Uterus (tissue), 4 donors: Measurements from ENCODE around the gene MNS1. TPM values are rescaled to one million over a fixed set of nuclear protein-coding genes. Genes with fewer than 3 reads are reported as not detected.
"Not testable (repeated sequence)": the region's sequence is repeated elsewhere in the genome, so short reads cannot be mapped to it uniquely, and the experiment has no call there.

Experiments
- DNase-seq, 2 donors: peaks; one replicate each; pipeline ENCODE4 v3.0.0-alpha.2; 2019 to 2020
- H3K27ac ChIP-seq, 2 donors: fragments of 200-600 bp; sonication (generic); 1 replicate in 1 of 2; 2 replicates in 1 of 2; pipeline ENCODE4 v1.5.1; 2016 to 2018
- H3K27me3 ChIP-seq, 2 donors: fragments of 200-600 bp; sonication (generic); one replicate each; pipeline ENCODE4 v1.5.1; 2018 to 2019; ENCODE audit warnings: control low read depth in 1 of 2
- H3K36me3 ChIP-seq, 2 donors: fragments of 200-600 bp; sonication (generic); one replicate each; pipeline ENCODE4 v1.5.1; 2019; ENCODE audit warnings: control low read depth in 1 of 2
- H3K4me1 ChIP-seq, 2 donors: fragments of 200-600 bp; sonication (generic); one replicate each; pipeline ENCODE4 v1.5.1; 2018 to 2019; ENCODE audit warnings: control low read depth in 1 of 2
- H3K4me3 ChIP-seq, 2 donors: fragments of 200-600 bp; sonication (generic); 1 replicate in 1 of 2; 2 replicates in 1 of 2; pipeline ENCODE4 v1.5.1; 2018 to 2019; ENCODE audit warnings: mild to moderate bottlenecking in 1 of 2
- H3K9me3 ChIP-seq, 2 donors: fragments of 200-600 bp; sonication (generic); one replicate each; pipeline ENCODE4 v1.5.1; 2019; ENCODE audit warnings: control low read depth in 1 of 2
- POLR2A ChIP-seq, 2 donors: fragments of 450-650 bp; IDR thresholded peaks; one replicate each; pipeline ENCODE4 v1.6.1; 2016; ENCODE audit warnings: antibody characterized with exemption in 2 of 2, mild to moderate bottlenecking in 1 of 2, moderate library complexity in 1 of 2
- intact Hi-C: fragments of 100-400 bp; cut with DNase I; formaldehyde crosslinking; loops from one replicate; pipeline ENCODE4 v1.15.1; 2023; ENCODE audit warnings: low total_unique reads
- total RNA-seq, 4 donors: library from RNA; depleted of rRNA in 3 of 4; stranded (reverse); fragments of >200 nt in 3 of 4; gene quantifications; one replicate each; pipeline versions ENCODE4 v1.1.0 to v1.2.4, GENCODE V29; 2014 to 2023
- TF ChIP-seq, protein P1 (sequence below), 4 experiments: fragments of 200-600 bp in 2 of 4; fragments of 450-650 bp in 2 of 4; sonication (generic) in 2 of 4; IDR thresholded peaks; one replicate each; pipeline ENCODE4 v1.5.1; 2016 to 2019; ENCODE audit warnings: antibody characterized with exemption in 4 of 4, mild to moderate bottlenecking in 2 of 4, moderate library complexity in 1 of 4
- donor health status: DM: yes; HTN: yes; CAD: no.

The MNS1 gene
- total RNA-seq, 4 donors from 2014 or later, result 2.3 to 6.7 (median 4.6) TPM; not detected in 1

DNA sequence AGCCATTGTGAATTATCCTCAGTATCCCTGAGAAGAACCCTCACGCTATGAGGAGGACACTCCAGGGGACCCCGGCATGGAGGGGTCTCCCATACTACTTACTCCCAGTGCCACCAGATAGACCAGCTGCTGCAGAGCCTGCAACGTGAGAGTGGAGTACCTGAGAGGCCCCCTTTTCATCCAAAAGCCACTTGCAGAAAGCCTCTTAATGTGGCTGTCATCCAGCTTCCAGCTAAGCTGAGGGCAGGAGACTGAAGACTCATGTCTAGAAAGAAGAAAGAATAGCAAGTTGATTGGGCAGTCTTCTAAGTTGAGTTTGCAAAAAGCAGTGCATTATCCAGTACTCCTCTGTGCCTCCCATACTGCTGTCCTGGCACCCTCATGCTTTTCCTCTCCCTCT is 27.3 kb upstream of the MNS1 start:
- no peak for DNase-seq
- H3K9me3 ChIP-seq, result no peaks in the 10 kb centered on the region
- intact Hi-C loops, result loop anchor here (10.0 kb wide), 2 partner anchors 383 to 1033 kb away; no protein-coding TSS in a partner anchor
- no peak overlapping the region for H3K27ac ChIP-seq
- TF ChIP-seq, protein P1, sequence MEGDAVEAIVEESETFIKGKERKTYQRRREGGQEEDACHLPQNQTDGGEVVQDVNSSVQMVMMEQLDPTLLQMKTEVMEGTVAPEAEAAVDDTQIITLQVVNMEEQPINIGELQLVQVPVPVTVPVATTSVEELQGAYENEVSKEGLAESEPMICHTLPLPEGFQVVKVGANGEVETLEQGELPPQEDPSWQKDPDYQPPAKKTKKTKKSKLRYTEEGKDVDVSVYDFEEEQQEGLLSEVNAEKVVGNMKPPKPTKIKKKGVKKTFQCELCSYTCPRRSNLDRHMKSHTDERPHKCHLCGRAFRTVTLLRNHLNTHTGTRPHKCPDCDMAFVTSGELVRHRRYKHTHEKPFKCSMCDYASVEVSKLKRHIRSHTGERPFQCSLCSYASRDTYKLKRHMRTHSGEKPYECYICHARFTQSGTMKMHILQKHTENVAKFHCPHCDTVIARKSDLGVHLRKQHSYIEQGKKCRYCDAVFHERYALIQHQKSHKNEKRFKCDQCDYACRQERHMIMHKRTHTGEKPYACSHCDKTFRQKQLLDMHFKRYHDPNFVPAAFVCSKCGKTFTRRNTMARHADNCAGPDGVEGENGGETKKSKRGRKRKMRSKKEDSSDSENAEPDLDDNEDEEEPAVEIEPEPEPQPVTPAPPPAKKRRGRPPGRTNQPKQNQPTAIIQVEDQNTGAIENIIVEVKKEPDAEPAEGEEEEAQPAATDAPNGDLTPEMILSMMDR (IDR thresholded peaks at IDR 0.05), result no peak
- TF ChIP-seq POLR2A (IDR thresholded peaks at IDR 0.05), result no peak
- H3K4me1 ChIP-seq, result no peaks in the 10 kb centered on the region
- no peak overlapping the region for H3K4me3 ChIP-seq
- no peaks in the 10 kb centered on the region for H3K36me3 ChIP-seq
- no peaks in the 10 kb centered on the region for H3K27me3 ChIP-seq

DNA sequence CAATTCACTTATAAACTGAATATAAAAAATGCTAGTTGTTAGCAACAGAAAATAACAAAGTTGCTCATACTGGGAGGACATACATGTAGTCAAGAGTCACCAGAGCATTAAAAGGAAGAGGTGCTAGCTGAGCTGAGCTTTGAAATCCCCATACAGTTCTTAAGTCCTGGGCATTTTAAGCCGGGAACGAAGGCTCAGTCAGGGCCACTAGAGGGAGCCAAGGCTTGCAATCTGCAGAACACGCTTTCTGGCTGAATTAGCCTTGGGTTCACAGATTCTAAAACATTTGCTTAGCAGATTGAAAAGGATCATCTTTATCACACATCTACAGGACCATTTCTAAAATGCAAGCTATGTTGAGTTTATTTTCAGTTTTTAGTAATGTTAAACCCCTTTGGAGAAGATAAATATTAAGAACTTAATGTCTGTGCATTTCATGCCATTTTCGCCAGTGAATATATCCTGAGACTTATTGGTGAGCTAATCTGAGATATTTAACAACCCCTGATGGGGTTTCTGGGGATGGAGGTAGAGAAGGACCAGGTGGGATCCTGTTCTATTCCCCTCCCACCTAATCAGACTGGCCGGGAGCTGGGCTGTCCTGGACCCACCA is 26.3 kb upstream of the MNS1 start:
- no peak overlapping the region for H3K4me3 ChIP-seq
- no peaks in the 10 kb centered on the region for H3K36me3 ChIP-seq
- no peaks in the 10 kb centered on the region for H3K9me3 ChIP-seq
- no peaks in the 10 kb centered on the region for H3K4me1 ChIP-seq
- H3K27me3 ChIP-seq, result no peaks in the 10 kb centered on the region
- peak; percentile 62 to 63 for DNase-seq
- intact Hi-C loops, result loop anchor here (10.0 kb wide), 2 partner anchors 384 to 1034 kb away; no protein-coding TSS in a partner anchor
- TF ChIP-seq, protein P1 (IDR thresholded peaks at IDR 0.05), result peak; percentile 68 to 82 (median 68)
- no peak for TF ChIP-seq POLR2A (IDR thresholded peaks at IDR 0.05)
- no peak overlapping the region for H3K27ac ChIP-seq

DNA sequence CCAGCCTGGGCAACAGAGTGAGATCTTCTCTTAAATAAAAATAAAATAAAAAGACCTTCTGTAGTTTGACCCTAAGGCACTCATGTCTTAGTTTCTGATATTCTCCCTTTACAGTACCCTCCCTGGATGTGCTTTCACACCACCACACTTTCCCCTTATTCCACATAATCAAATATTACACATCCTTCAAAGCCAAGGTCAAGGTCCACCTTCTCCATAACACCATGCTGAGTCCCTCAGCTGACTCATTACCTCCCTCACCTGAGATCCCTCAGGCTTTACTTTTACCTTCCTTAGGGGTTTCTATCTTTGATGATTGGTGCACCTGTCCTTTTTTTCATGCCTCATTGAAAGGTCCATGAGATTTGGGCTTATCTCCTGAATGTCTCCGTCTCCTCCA is 25.5 kb upstream of the MNS1 start:
- TF ChIP-seq, protein P1 (IDR thresholded peaks at IDR 0.05), result no peak
- TF ChIP-seq POLR2A (IDR thresholded peaks at IDR 0.05), result no peak
- intact Hi-C loops, result loop anchor here (10.0 kb wide), 2 partner anchors 384 to 1034 kb away; no protein-coding TSS in a partner anchor

DNA sequence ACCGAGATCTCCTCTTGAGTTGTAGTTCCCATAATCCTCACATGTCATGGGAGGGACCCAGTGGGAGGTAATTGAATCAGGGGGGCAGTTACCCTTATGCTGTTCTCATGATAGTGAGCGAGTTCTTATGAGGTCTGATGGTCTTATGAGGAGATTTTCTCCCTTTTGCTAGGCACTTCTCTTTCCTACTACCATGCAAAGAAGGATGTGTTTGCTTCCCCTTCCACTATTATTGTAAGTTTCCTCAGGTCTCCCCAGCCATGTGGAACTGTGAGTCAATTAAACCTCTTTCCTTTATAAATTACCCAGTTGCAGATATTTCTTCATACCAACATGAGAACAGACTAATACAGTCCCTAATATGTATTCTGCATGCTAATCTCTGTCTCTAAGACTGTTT is 21.3 kb upstream of the MNS1 start:
- H3K4me3 ChIP-seq, H3K9me3 ChIP-seq, H3K27me3 ChIP-seq, intact Hi-C loops, H3K4me1 ChIP-seq, H3K36me3 ChIP-seq, DNase-seq, H3K27ac ChIP-seq: not testable (repeated sequence)

More for the DNA sequence above, 25.5 kb upstream of the MNS1 start:
- H3K4me3 ChIP-seq, result no peak overlapping the region
- no peak for DNase-seq
- no peaks in the 10 kb centered on the region for H3K27me3 ChIP-seq
- H3K4me1 ChIP-seq, result no peaks in the 10 kb centered on the region
- H3K36me3 ChIP-seq, result no peaks in the 10 kb centered on the region
- no peaks in the 10 kb centered on the region for H3K9me3 ChIP-seq
- no peak overlapping the region for H3K27ac ChIP-seq

DNA sequence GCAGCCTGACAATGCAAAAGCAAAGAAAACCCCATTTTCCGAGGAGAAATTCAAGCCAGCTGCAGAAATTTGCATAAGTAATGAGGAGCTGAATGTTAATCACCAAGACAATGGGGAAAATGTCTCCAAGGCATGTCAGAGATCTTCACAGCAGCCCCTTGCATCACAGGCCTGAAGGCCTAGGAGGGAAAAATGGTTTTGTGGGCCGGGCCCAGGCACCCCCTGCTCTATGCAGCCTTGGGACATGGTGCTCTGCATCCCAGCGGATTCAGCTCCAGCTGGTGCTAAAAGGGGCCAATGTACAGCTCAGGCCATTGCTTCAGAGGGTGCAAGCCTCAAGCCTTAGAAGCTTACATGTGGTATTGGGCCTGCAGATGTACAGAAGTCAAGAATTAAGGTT is 20.5 kb upstream of the MNS1 start:
- intact Hi-C loops, H3K36me3 ChIP-seq, DNase-seq, H3K9me3 ChIP-seq, H3K4me3 ChIP-seq, H3K27me3 ChIP-seq, H3K4me1 ChIP-seq, H3K27ac ChIP-seq: not testable (repeated sequence)

DNA sequence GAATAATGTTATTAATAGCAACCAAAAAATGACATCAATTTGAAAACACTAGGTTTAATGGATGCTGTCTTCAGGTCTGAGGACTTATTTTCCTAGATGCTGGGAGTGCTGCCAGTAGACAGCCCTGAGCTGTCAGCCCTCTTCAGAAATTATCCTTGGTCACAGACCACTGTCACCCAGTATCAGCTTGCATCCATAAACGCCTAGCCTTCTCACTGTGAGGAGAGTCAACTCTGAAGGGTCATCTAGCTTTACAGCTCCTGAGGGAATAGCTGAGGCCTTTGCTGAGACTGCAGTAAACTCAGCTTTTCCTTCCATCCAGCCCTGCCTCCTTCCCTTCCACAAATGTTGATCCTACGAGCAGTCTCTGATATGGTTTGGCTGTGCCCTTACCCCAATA is 19.4 kb upstream of the MNS1 start:
- intact Hi-C loops, result no loop called here
- no peak for TF ChIP-seq POLR2A (IDR thresholded peaks at IDR 0.05)
- TF ChIP-seq, protein P1 (IDR thresholded peaks at IDR 0.05), result no peak
- Histone ChIP-seq H3K27me3 (no peaks in the 10 kb centered on the region), H3K4me3 (no peak overlapping the region), H3K9me3 (no peaks in the 10 kb centered on the region), H3K4me1 (no peaks in the 10 kb centered on the region), H3K36me3 (no peaks in the 10 kb centered on the region), H3K27ac (no peak overlapping the region)
- no peak for DNase-seq
